ENCODE results near the gene CCNYL1. TPM values are rescaled to one million over a fixed set of nuclear protein-coding genes. Genes with fewer than 3 reads are reported as not detected.

The CCNYL1 gene
- total RNA-seq, 2 donors from 2014 or later, result 5.7 to 9.7 TPM

DNA sequence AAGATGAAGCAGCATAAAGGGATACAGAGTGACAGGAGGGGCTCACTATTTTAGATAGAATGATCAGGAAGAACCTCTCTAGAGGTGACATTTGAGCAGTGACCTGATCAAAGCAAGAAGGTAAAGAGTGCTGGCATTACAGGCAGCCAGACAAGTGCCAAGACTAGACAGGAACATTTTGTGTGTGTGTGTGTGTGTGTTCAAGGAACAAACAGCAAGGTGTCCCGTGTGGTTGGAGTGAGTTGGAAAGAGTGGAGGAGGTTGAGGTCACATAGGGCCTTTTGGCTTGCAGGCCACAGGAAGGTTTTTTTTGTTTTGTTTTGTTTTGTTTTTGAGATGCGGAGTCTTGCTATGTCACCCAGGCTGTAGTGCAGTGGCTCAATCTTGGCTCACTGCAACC lies 32.6 kb downstream of the CCNYL1 start:
- 60% methylated on average over 2 of the region's 2 CpGs for WGBS
- Histone ChIP-seq H3K4me3 (no peak overlapping the region), H3K9me3 (no peaks in the 10 kb centered on the region), H3K4me1 (replicated peaks) (no peaks in the 10 kb centered on the region), H3K27ac (no peak overlapping the region), H3K36me3 (no peaks in the 10 kb centered on the region), H3K27me3 (replicated peaks; ENCODE audit: insufficient read depth) (no peaks in the 10 kb centered on the region)
- TF ChIP-seq, protein P1, sequence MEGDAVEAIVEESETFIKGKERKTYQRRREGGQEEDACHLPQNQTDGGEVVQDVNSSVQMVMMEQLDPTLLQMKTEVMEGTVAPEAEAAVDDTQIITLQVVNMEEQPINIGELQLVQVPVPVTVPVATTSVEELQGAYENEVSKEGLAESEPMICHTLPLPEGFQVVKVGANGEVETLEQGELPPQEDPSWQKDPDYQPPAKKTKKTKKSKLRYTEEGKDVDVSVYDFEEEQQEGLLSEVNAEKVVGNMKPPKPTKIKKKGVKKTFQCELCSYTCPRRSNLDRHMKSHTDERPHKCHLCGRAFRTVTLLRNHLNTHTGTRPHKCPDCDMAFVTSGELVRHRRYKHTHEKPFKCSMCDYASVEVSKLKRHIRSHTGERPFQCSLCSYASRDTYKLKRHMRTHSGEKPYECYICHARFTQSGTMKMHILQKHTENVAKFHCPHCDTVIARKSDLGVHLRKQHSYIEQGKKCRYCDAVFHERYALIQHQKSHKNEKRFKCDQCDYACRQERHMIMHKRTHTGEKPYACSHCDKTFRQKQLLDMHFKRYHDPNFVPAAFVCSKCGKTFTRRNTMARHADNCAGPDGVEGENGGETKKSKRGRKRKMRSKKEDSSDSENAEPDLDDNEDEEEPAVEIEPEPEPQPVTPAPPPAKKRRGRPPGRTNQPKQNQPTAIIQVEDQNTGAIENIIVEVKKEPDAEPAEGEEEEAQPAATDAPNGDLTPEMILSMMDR (IDR thresholded peaks at IDR 0.05), result no peak
- no peak for TF ChIP-seq POLR2A (IDR thresholded peaks at IDR 0.05)
- TF ChIP-seq POLR2AphosphoS5 (IDR thresholded peaks at IDR 0.05), result peak; percentile 13
- intact Hi-C loops (cut with DNase I), result no loop called here
- peak; percentile 19 for DNase-seq (ENCODE audit: low spot score)

DNA sequence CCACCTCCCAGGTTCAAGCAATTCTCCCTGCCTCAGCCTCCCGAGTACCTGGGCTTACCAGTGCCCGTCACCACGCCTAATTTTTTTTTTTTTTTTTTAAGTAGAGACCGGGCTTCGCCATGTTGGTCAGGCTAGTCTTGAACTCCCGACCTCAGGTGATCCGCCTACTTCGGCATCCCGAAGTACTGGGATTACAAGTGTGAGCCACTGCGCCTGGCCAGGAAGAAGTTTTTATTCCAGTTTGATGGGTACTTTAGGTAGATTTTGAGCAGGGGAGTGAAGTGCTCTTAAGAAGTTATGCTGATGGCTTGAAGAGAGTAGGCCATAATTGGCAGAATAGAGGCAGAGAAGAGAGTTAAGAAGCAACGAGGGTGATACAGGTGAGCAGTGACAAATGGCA lies 33.0 kb downstream of the CCNYL1 start:
- no peak for DNase-seq (ENCODE audit: low spot score)
- Histone ChIP-seq H3K4me1 (replicated peaks) (no peaks in the 10 kb centered on the region), H3K27me3 (replicated peaks; ENCODE audit: insufficient read depth) (no peaks in the 10 kb centered on the region), H3K4me3 (no peak overlapping the region), H3K27ac (no peak overlapping the region), H3K36me3 (no peaks in the 10 kb centered on the region), H3K9me3 (no peaks in the 10 kb centered on the region)
- WGBS, result 83% methylated on average over 11 of the region's 11 CpGs
- TF ChIP-seq POLR2A (IDR thresholded peaks at IDR 0.05) (no peak), POLR2AphosphoS5 (IDR thresholded peaks at IDR 0.05) (no peak)
- TF ChIP-seq, protein P1 (IDR thresholded peaks at IDR 0.05), result no peak
- intact Hi-C loops (cut with DNase I), result no loop called here

DNA sequence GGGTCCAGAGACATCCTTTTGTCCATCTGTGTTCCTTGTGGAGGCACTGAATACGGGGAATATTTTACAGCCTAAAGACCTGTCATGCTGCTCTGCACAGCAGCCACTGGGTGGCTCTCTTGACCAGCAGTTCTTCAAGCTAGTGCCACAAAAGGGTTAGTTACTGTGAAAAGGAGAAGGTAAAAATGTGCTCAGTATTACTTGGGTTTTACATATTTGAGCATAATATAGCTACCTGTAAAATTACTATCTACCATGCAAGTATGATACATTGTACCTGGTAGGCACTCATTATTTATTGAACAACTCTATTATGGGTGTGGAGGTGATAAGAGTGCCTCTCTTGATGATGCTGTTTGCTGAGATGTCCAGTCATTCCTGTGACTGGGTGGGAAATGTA lies 34.7 kb downstream of the CCNYL1 start:
- 11% methylated on average over 1 of the region's 1 CpG for WGBS
- TF ChIP-seq, protein P1 (IDR thresholded peaks at IDR 0.05), result peak; percentile 56 to 89 (median 82)
- TF ChIP-seq POLR2A (IDR thresholded peaks at IDR 0.05) (no peak), POLR2AphosphoS5 (IDR thresholded peaks at IDR 0.05) (peak; percentile 36)
- H3K27ac ChIP-seq, result no peak overlapping the region
- intact Hi-C loops (cut with DNase I), result loop anchor here (2.0 to 5.0 kb wide), 3 partner anchors 226 to 326 kb away; no protein-coding TSS in a partner anchor
- H3K4me3 ChIP-seq, result no peak overlapping the region
- H3K36me3 ChIP-seq, result no peaks in the 10 kb centered on the region
- H3K9me3 ChIP-seq, result no peaks in the 10 kb centered on the region
- H3K4me1 ChIP-seq (replicated peaks), result no peaks in the 10 kb centered on the region
- H3K27me3 ChIP-seq (replicated peaks; ENCODE audit: insufficient read depth), result no peaks in the 10 kb centered on the region
- DNase-seq (ENCODE audit: low spot score), result peak; percentile 43

- Histone ChIP-seq H3K9me3 (no peaks in the 10 kb centered on the region), H3K36me3 (no peaks in the 10 kb centered on the region), H3K4me3 (no peak overlapping the region), H3K27me3 (replicated peaks; ENCODE audit: insufficient read depth) (no peaks in the 10 kb centered on the region), H3K27ac (no peak overlapping the region), H3K4me1 (replicated peaks) (no peaks in the 10 kb centered on the region)
- intact Hi-C loops (cut with DNase I), result loop anchor here (2.0 to 5.0 kb wide), 3 partner anchors 224 to 324 kb away; no protein-coding TSS in a partner anchor
- DNase-seq (ENCODE audit: low spot score), result no peak
- TF ChIP-seq, protein P1 (IDR thresholded peaks at IDR 0.05), result no peak
- no peak for TF ChIP-seq POLR2AphosphoS5 (IDR thresholded peaks at IDR 0.05)
- no peak for TF ChIP-seq POLR2A (IDR thresholded peaks at IDR 0.05)
- 92% methylated on average over 15 of the region's 15 CpGs for WGBS
These were observed 36.5 kb downstream of the CCNYL1 start for GRCh38 chr2:207747653-207748560.

Measured in prostate gland (tissue), 2 donors.